ENCODE data around the gene CAPN5. TPM values are rescaled to one million over a fixed set of nuclear protein-coding genes. Genes with fewer than 3 reads are reported as not detected.

CAPN5 gene
- total RNA-seq, 1 experiment from 2014 or later = 27.4 TPM

- ChIA-PET CTCF (interaction anchor here (2.1 to 6.0 kb wide), 2 partner anchors 17 to 90 kb away, joined by 7 to 48 read pairs; no protein-coding TSS in a partner anchor), POLR2A (no interaction called here)
- Mint-ChIP-seq H3K36me3 (no peaks in the 10 kb centered on the region), H3K27ac (no peak overlapping the region), H3K9me3 (no peaks in the 10 kb centered on the region), H3K27me3 (ENCODE audit: low read depth) (no peaks in the 10 kb centered on the region), H3K4me1 (peaks cover 7% of the 10 kb centered on the region), H3K4me3 (no peak overlapping the region)
- no peak for DNase-seq (ENCODE audit: low spot score)
- TF ChIP-seq GTF2I (CRISPR knock-in tag; conservative IDR thresholded peaks at IDR 0.05) (no peak), NR1H2 (CRISPR knock-in tag; IDR thresholded peaks at IDR 0.05) (no peak), ZSCAN18 (CRISPR knock-in tag; IDR thresholded peaks at IDR 0.05) (no peak), IRF1 (CRISPR knock-in tag; IDR thresholded peaks at IDR 0.05) (no peak), IRF2 (CRISPR knock-in tag; IDR thresholded peaks at IDR 0.05; ENCODE audit: borderline replicate concordance, low read depth) (no peak), RORB (CRISPR knock-in tag; IDR thresholded peaks at IDR 0.05) (no peak)
- no peak for ATAC-seq
Measured at GRCh38 chr11:77108436-77108835, 41.7 kb downstream of the CAPN5 start.

- no peak for DNase-seq (ENCODE audit: low spot score)
- Mint-ChIP-seq H3K36me3 (no peaks in the 10 kb centered on the region), H3K27ac (no peak overlapping the region), H3K9me3 (no peaks in the 10 kb centered on the region), H3K4me1 (peaks cover 12% of the 10 kb centered on the region), H3K27me3 (ENCODE audit: low read depth) (no peaks in the 10 kb centered on the region), H3K4me3 (no peak overlapping the region)
- TF ChIP-seq AR (CRISPR knock-in tag; IDR thresholded peaks at IDR 0.05) (no peak), ZNF416 (CRISPR knock-in tag; IDR thresholded peaks at IDR 0.05) (no peak), TCF7 (CRISPR knock-in tag; IDR thresholded peaks at IDR 0.05; ENCODE audit: low read depth) (no peak), FOXK1 (CRISPR knock-in tag; IDR thresholded peaks at IDR 0.05) (no peak), NR2C2 (CRISPR knock-in tag; IDR thresholded peaks at IDR 0.05) (no peak)
- ChIA-PET POLR2A (no interaction called here), CTCF (interaction anchor here (1.3 kb wide), 1 partner anchor 18 kb away, joined by 4 read pairs; no protein-coding TSS in a partner anchor)
- ATAC-seq = no peak
Measured at GRCh38 chr11:77109236-77110019, 42.7 kb downstream of the CAPN5 start.

- TF ChIP-seq IRF1 (CRISPR knock-in tag; IDR thresholded peaks at IDR 0.05) (no peak), ZNF671 (CRISPR knock-in tag; IDR thresholded peaks at IDR 0.05) (no peak), E2F1 (CRISPR knock-in tag; IDR thresholded peaks at IDR 0.05) (no peak), RELA (CRISPR knock-in tag; IDR thresholded peaks at IDR 0.05; ENCODE audit: borderline replicate concordance) (no peak), PRDM15 (CRISPR knock-in tag; IDR thresholded peaks at IDR 0.05) (no peak), NFE2L1 (CRISPR knock-in tag; IDR thresholded peaks at IDR 0.05) (no peak), ZNF138 (CRISPR knock-in tag; conservative IDR thresholded peaks at IDR 0.05) (no peak)
- Mint-ChIP-seq H3K4me1 (peaks cover 12% of the 10 kb centered on the region), H3K27ac (no peak overlapping the region), H3K9me3 (no peaks in the 10 kb centered on the region), H3K4me3 (no peak overlapping the region), H3K36me3 (no peaks in the 10 kb centered on the region), H3K27me3 (ENCODE audit: low read depth) (no peaks in the 10 kb centered on the region)
- no peak for ATAC-seq
- ChIA-PET CTCF (interaction anchor here (1.0 to 8.2 kb wide), 6 partner anchors 10 to 138 kb away, joined by 4 to 86 read pairs (median 9); partner anchors contain the start of gene MYO7A), POLR2A (no interaction called here)
- no peak for DNase-seq (ENCODE audit: low spot score)
Measured at GRCh38 chr11:77110836-77111235, 44.1 kb downstream of the CAPN5 start.
